GM12801 (cell line): ENCODE measurements around the gene RBM5.

Source experiments
- CTCF ChIP-seq: IDR thresholded peaks from one replicate; pipeline ENCODE4 v1.5.1; 2011; ENCODE audit warnings: control low read depth; ENCODE audit not compliant: insufficient read length; ENCODE audit errors: extremely low read depth

The RBM5 gene

DNA sequence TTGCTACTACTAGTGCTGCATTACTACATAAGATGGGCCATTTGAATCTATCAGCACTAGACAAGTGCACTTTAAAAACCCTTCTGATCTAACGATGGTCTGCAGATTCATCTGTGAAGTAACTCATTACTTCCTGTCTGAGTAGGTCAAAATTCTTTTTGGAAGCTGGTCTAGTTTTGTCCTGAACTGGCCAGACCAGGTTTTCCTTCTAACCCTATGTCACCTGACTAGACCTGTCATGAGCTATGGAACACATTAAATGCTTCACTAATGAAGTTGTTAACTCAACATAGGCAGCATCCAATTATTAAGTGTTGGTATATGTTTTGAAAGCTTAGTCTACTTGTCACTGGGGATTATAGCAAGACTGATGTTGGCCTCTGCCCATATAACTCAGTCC is 10.1 kb upstream of the RBM5 start:
- TF ChIP-seq CTCF: no peak

DNA sequence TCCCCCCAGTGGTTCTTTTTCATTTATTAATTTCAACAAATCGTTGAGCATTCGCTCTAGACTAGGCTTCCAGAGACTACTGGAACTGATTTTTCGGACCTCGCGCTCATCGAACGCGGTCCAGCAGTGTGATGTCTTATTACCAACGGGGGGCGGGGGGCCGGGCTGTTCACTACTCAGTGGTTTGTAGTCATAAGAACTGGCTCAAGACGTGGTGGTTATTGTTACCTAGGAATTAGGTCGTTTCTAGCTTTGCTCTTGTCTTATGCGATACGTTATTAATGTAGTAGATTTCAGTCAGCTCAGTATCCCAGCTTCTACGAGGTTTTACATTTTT is 858 bp downstream of the RBM5 start:
- no peak for TF ChIP-seq CTCF

GRCh38 chr3:50090984-50091383 is 2.3 kb downstream of the RBM5 start:
- no peak for TF ChIP-seq CTCF

DNA sequence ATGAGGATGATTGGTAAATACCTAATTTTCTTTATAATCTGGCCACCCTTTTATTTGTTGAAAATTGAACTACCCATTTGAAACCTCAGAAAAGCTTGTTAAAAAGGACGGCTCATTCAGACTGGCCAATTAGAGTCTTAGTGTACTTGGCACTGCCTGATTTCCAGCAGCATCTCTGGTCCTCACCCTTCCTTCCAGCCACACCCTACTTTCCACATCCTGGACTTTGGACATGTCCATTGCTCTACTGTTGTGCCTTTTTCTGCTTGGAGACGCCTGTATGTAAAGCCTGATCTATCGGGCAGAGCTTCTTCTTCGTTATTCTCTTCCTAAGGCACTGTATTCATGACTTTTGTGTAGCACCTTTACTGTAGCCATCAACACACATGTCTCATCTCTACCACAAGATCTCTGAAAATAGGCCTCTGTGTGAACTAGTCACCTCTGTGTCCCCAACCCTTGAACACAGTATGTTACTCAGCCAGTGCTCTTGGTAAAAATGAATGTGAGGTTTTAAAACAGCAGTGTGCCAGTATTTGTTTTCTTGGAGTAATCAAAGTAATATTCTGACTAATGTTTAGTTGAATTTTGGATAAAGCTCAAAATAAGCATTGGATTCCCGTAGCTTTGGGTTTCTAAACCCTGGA is 6.8 kb downstream of the RBM5 start:
- TF ChIP-seq CTCF: no peak

DNA sequence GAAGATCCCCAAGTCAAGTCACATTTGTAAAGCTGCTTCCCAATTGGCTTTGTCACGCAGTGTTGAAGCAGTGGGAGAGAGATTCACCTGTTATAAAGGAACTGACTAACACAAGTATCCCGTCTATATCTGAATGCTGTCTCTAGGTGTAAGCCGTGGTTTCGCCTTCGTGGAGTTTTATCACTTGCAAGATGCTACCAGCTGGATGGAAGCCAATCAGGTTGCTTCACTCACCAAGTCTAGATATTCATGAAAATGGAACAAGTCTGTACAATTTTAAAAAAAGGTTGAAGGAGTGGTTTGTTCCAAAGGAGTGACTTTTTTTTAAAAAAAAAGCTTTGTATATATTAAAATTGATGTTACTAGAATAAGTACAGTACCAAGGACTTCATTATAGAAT is 11.7 kb downstream of the RBM5 start:
- no peak for TF ChIP-seq CTCF

DNA sequence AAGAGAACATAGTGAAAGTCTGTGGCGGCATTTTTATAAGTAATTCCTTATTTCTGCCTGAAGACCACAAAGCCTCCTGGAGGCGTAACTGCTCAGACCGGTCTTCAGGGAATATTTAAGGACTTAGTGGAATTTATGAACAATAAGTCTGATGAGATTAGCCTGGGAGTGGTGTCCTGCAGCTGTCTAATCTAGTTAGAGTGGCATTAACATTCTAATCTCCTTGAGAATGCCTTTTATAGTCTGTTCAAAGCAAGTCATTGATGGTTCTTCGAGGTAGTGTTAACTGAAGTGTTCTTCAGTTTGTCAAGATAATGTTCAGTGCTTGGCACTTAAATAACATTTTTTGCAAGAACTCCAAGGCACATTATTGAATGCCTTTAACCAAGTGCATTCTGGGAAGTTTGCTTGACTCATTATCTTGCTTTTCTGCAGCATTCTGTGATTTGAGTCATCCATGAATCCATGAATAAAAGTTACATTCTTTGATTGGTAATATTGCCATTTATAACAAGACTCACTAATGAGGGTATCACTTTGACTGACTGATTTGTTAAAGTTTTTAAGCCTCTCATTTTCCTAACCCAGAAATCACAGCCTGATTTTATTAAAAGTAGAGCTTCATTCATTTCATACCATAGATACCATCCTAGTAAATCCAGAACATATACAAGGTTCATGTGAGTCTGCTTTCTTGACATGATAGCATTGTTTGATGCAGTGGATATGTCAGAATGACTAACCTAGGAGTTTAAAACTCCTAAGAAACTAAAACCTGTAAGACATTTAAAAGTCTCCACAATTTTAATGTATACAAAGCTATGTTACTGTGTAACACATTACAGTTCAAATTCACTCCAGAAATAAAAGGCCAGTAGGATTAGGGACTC is 12.5 kb downstream of the RBM5 start:
- no peak for TF ChIP-seq CTCF

DNA sequence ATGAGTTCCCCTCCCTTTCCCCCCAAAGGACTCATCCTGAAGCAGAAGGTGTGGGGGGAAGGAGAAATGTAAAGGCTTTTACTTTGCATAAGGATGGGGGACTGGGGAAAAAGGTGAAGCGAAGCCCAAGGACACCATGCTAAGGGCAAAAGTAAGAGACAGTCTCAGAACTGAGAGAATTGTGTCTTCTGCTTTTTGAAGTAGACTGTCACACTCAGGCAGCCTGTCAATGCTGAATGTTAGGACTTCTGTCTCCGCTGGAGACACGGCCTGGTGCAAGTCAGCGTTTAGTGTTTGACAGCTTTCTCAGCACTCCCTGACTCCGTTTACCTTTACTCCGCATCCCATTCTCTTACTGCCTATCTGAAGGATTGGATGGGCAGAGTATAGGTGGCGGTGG is 13.8 kb downstream of the RBM5 start:
- TF ChIP-seq CTCF: no peak
